ENCODE data around the gene MYL5. TPM values are rescaled to one million over a fixed set of nuclear protein-coding genes. Genes with fewer than 3 reads are reported as not detected.
A peak's percentile ranks its signal among the peaks of the same experiment; 100 is the strongest.

MYL5 gene
- total RNA-seq (2021), result 29.8 and 47.6 TPM in 2 replicates
- percentile 43 among the genes with signal in this experiment for Bru-seq, nascent RNA
- percentile 50 among the genes with signal in this experiment for BruChase-seq, experiment 1, labeled RNA remaining after a 2-hour chase
- BruChase-seq, experiment 2, labeled RNA remaining after a 6-hour chase, result percentile 55 among the genes with signal in this experiment
- long read RNA-seq, partial matches to known transcripts, result 2 of 26 reads
- long read RNA-seq, other reads (novel, unspliced or antisense), result 23 of 26 reads

DNA sequence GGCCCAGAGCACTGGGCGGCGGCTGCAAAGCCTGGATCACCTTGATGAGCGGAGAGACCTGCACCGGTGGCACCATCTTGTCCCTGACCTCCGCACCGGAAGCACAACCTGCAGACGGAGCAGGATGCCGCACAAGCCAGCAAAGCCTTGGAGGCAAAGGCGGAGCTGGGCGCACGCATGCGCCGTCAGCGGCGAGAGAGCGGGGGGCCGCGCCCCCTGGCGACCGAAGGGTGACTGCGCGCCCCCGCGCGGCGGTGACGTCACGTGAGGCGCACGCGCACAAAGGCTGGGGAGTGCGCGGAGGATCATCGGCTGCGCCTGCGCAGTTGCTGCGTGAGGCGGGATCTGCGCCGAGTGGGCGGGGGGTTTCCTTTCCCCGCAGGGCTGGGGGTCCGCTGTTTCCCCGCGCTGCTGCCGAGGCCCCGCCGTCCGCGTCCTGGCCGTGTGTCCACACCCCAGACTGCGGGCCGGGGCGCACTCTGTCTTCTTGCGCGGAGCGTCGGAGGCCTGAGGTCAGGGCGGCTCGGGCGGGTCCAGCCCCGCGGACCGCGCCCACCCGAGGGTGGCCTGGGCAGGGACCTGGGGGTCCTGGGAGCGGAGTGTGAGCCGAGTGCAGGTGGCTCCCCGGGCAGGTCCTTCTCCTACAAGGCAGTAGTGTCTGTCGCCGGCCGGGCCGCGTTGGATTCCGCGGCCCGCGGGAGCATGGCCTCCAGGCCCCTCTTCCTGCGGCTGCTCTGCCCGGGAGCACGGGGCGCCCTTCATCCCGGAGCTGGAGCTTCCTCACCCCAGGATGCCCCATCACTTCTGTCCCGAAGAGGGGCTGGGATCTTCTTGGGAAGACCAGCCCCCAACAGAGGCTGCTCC lies at the start of gene MYL5, which contains the start of gene ATP5ME:
Gene MYL5, plus strand, starts transcription at position 371 of the 864 bp plus-strand sequence. CDS start 3,485 bp downstream, outside the sequence.
Gene ATP5ME, minus strand, starts transcription at position 105 of the 864 bp plus-strand sequence. Its CDS starts 29 bp downstream, at position 76.
- TF ChIP-seq, protein P1, sequence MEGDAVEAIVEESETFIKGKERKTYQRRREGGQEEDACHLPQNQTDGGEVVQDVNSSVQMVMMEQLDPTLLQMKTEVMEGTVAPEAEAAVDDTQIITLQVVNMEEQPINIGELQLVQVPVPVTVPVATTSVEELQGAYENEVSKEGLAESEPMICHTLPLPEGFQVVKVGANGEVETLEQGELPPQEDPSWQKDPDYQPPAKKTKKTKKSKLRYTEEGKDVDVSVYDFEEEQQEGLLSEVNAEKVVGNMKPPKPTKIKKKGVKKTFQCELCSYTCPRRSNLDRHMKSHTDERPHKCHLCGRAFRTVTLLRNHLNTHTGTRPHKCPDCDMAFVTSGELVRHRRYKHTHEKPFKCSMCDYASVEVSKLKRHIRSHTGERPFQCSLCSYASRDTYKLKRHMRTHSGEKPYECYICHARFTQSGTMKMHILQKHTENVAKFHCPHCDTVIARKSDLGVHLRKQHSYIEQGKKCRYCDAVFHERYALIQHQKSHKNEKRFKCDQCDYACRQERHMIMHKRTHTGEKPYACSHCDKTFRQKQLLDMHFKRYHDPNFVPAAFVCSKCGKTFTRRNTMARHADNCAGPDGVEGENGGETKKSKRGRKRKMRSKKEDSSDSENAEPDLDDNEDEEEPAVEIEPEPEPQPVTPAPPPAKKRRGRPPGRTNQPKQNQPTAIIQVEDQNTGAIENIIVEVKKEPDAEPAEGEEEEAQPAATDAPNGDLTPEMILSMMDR (conservative IDR thresholded peaks at IDR 0.05), result peak; percentile 88
- TF ChIP-seq EZH2 (IDR thresholded peaks at IDR 0.05; ENCODE audit: low read depth), result no peak
- CTCF ChIA-PET, result interaction anchor here (1.6 kb wide), 1 partner anchor 71 kb away, joined by 12 read pairs; no protein-coding TSS in a partner anchor
- Histone ChIP-seq H3F3A (ENCODE audit: insufficient read depth, low read depth) (no peaks in the 10 kb centered on the region), H2AFZ (peak within 1 kb of the TSS; percentile 94), H3K9me3 (ENCODE audit: insufficient read depth, low read depth) (no peaks in the 10 kb centered on the region), H3K27me3 (ENCODE audit: insufficient read depth, low read depth) (no peaks in the 10 kb centered on the region), H4K20me1 (ENCODE audit: insufficient read depth) (no peaks in the 10 kb centered on the region), H3K27ac (peak within 1 kb of the TSS; percentile 25; the same call in 1 of the 2 replicates), H3K36me3 (ENCODE audit: low read depth) (peaks cover 5% of the 10 kb centered on the region; the same call in 1 of the 2 replicates), H3K4me3 (peak within 1 kb of the TSS; percentile 79), H3K9me2 (ENCODE audit: insufficient read depth) (no peaks in the 10 kb centered on the region), H3K79me2 (ENCODE audit: low read depth) (peaks cover 26% of the 10 kb centered on the region), H3K4me1 (replicated peaks; ENCODE audit: insufficient read depth) (peaks cover 14% of the 10 kb centered on the region), H3K4me2 (peak within 1 kb of the TSS; percentile 96)
- DNase-seq, result peak; percentile 87 to 97
- BruUV-seq (replicated peaks), result no TSS peak
- POLR2A ChIA-PET (ENCODE audit: unreplicated experiment), result interaction anchor here (0.5 to 0.8 kb wide), 2 partner anchors 13 to 441 kb away, joined by 4 to 5 read pairs; no protein-coding TSS in a partner anchor
- intact Hi-C loops (cut with micrococcal nuclease; ENCODE audit: unreplicated experiment), result loop anchor here (1.0 kb wide), 2 partner anchors 14 to 72 kb away; no protein-coding TSS in a partner anchor

DNA sequence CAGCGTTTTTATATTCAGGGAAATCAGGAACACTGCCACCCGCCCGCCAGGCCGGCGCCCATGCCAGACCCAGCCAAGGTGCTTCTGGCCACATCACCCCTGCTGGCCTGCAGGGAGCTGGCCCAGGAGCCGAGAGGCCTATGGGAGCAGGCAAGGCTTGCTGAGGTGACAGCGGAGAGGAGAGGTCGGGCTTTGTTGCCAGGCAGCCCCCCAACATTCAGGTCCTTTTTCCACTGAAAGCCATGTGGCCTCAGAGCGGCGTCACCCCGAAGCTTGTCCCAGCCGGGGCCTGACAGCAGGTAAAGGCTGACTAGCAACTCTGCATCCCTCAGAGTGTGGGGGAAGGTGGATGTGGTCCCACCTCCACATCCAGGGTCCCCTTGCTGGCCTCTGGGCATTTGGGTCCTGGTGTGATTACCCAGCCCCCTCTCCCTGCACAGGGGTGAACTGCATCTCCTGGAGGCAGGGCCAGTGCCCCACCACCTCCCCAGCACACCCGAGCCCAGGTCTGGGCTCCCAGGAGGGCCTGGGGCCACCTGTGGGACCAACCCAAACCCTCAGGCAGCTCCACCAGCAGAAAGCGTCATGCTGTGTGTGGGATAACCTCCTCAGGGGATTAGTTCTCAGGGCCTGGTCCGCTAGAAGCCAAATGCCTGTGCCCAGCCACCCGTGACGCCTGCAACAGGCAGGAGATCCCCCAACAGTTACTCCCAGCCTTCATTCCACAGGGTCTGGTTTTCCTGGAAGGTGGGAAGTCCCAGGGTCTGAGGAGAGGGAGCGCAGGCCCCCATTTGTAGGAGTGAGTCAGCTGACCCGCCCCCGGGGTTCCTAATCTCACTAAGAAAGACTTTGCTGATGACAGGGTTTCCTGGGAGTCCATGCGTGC lies 49.4 kb upstream of the MYL5 start, which contains the start of gene PDE6B:
Gene PDE6B, plus strand, starts transcription at position 869 of the 886 bp plus-strand sequence. CDS start 54 bp downstream, outside the sequence.
- H3K79me2 ChIP-seq (ENCODE audit: low read depth), result no peaks in the 10 kb centered on the region
- H3K4me2 ChIP-seq, result no peak within 1 kb of the TSS
- H4K20me1 ChIP-seq (ENCODE audit: insufficient read depth), result no peaks in the 10 kb centered on the region
- no peaks in the 10 kb centered on the region for H3K36me3 ChIP-seq (ENCODE audit: low read depth)
- DNase-seq, result no peak
- H3F3A ChIP-seq (ENCODE audit: insufficient read depth, low read depth), result no peaks in the 10 kb centered on the region
- TF ChIP-seq, protein P1 (conservative IDR thresholded peaks at IDR 0.05), result no peak
- no peak for TF ChIP-seq EZH2 (IDR thresholded peaks at IDR 0.05; ENCODE audit: low read depth)
- ChIA-PET CTCF (no interaction called here), POLR2A (ENCODE audit: unreplicated experiment) (no interaction called here)
- no peaks in the 10 kb centered on the region for H3K4me1 ChIP-seq (replicated peaks; ENCODE audit: insufficient read depth)
- no peak within 1 kb of the TSS for H3K4me3 ChIP-seq
- peaks cover 89% of the 10 kb centered on the region for H3K27me3 ChIP-seq (ENCODE audit: insufficient read depth, low read depth)
- no peak within 1 kb of the TSS for H2AFZ ChIP-seq
- no peaks in the 10 kb centered on the region for H3K9me3 ChIP-seq (ENCODE audit: insufficient read depth, low read depth)
- BruUV-seq (replicated peaks), result no TSS peak
- H3K27ac ChIP-seq, result no peak within 1 kb of the TSS
- H3K9me2 ChIP-seq (ENCODE audit: insufficient read depth), result no peaks in the 10 kb centered on the region
- intact Hi-C loops (cut with micrococcal nuclease; ENCODE audit: unreplicated experiment), result no loop called here

All from PC-9 (cell line).